HG03095 (cell line): ENCODE results near the gene NEDD1.

Experiments
- ATAC-seq: cut with Tn5 transposase; IDR thresholded peaks from one replicate; pipeline ENCODE4 v1.9.1; 2021; ENCODE audit warnings: moderate library complexity; ENCODE audit not compliant: unreplicated experiment

The NEDD1 gene

GRCh38 chr12:97003276-97003675 is 96.2 kb downstream of the NEDD1 start:
- no peak for ATAC-seq
